C1 segment of cervical spinal cord (tissue), 14 donors: Measurements from ENCODE around the gene F10.

Experiments
- DNase-seq, 14 donors: peaks; one replicate each; lab custom pipeline; 2025; lab: John Stamatoyannopoulos, UW

The F10 gene

GRCh38 chr13:113167575-113167974 is 45.0 kb downstream of the F10 start:
- no peak for DNase-seq

- DNase-seq: no peak
Observed at GRCh38 chr13:113168211-113168610, 45.6 kb downstream of the F10 start.

GRCh38 chr13:113169277-113170272 is 47.0 kb downstream of the F10 start:
- DNase-seq: no peak

- no peak for DNase-seq
Observed at GRCh38 chr13:113170511-113170910, 47.9 kb downstream of the F10 start.

- DNase-seq: no peak
Observed at GRCh38 chr13:113171250-113172125, 48.9 kb downstream of the F10 start.

- no peak for DNase-seq
Observed at GRCh38 chr13:113172419-113172926, 49.9 kb downstream of the F10 start.

- DNase-seq: no peak
Observed at GRCh38 chr13:113176280-113176679, 53.7 kb downstream of the F10 start.

GRCh38 chr13:113176822-113177221 is 54.2 kb downstream of the F10 start:
- DNase-seq: no peak

GRCh38 chr13:113178070-113178895 is 55.7 kb downstream of the F10 start:
- DNase-seq: no peak

- no peak for DNase-seq
Observed at GRCh38 chr13:113178896-113179167, 56.2 kb downstream of the F10 start.

GRCh38 chr13:113179374-113180230 is 57.0 kb downstream of the F10 start:
- DNase-seq: no peak

GRCh38 chr13:113182046-113182445 is 59.4 kb downstream of the F10 start:
- DNase-seq: no peak

- no peak for DNase-seq
Observed at GRCh38 chr13:113183450-113184129, 61.0 kb downstream of the F10 start.

- no peak for DNase-seq
Observed at GRCh38 chr13:113184568-113185440, 62.2 kb downstream of the F10 start.

- DNase-seq: no peak
Observed at GRCh38 chr13:113186061-113186900, 63.7 kb downstream of the F10 start.

GRCh38 chr13:113187263-113187669 is 64.7 kb downstream of the F10 start:
- peak in 8 of 14 donors; percentile 38 to 89 (median 43) for DNase-seq

- no peak for DNase-seq
Observed at GRCh38 chr13:113187883-113188665, 65.5 kb downstream of the F10 start.
